GM10266 (cell line): ENCODE data around the gene SLFNL1.

Experiments
- DNase-seq: peaks from one replicate; pipeline ENCODE4 v3.0.0; 2012; ENCODE audit errors: extremely low spot score
- CTCF ChIP-seq: IDR thresholded peaks from 2 replicates; pipeline ENCODE4 v1.5.1; 2012; ENCODE audit warnings: mild to moderate bottlenecking, low read depth; ENCODE audit not compliant: control insufficient read depth, insufficient read depth; ENCODE audit errors: missing control alignments

SLFNL1 gene

GRCh38 chr1:41020654-41021053 is 871 bp downstream of the SLFNL1 start:
- no peak for DNase-seq
- no peak for TF ChIP-seq CTCF

- TF ChIP-seq CTCF: no peak
- DNase-seq: no peak
These were observed 1.4 kb downstream of the SLFNL1 start for GRCh38 chr1:41020109-41020576.

GRCh38 chr1:41019353-41019745 is 2.2 kb downstream of the SLFNL1 start:
- no peak for TF ChIP-seq CTCF
- DNase-seq: no peak

GRCh38 chr1:41018018-41018410 is 3.5 kb downstream of the SLFNL1 start:
- TF ChIP-seq CTCF: no peak
- DNase-seq: no peak

GRCh38 chr1:41017141-41018017 is 4.1 kb downstream of the SLFNL1 start:
- no peak for TF ChIP-seq CTCF
- DNase-seq: no peak

GRCh38 chr1:41015897-41016470 is 5.5 kb downstream of the SLFNL1 start:
- TF ChIP-seq CTCF: no peak
- no peak for DNase-seq
